Neural progenitor cell (in vitro differentiated cells): ENCODE data around the gene RAD51B.

Source experiments
- CTCF ChIP-seq: fragments of 200-600 bp; sonication (generic); IDR thresholded peaks from 2 replicates; pipeline ENCODE4 v1.5.1; 2017; ENCODE audit warnings: antibody characterized with exemption, mild to moderate bottlenecking
- EZH2phosphoT487 ChIP-seq: fragments of 200-600 bp; sonication (generic); IDR thresholded peaks from 2 replicates; pipeline ENCODE4 v1.6.1; 2017; ENCODE audit warnings: antibody characterized with exemption

DNA sequence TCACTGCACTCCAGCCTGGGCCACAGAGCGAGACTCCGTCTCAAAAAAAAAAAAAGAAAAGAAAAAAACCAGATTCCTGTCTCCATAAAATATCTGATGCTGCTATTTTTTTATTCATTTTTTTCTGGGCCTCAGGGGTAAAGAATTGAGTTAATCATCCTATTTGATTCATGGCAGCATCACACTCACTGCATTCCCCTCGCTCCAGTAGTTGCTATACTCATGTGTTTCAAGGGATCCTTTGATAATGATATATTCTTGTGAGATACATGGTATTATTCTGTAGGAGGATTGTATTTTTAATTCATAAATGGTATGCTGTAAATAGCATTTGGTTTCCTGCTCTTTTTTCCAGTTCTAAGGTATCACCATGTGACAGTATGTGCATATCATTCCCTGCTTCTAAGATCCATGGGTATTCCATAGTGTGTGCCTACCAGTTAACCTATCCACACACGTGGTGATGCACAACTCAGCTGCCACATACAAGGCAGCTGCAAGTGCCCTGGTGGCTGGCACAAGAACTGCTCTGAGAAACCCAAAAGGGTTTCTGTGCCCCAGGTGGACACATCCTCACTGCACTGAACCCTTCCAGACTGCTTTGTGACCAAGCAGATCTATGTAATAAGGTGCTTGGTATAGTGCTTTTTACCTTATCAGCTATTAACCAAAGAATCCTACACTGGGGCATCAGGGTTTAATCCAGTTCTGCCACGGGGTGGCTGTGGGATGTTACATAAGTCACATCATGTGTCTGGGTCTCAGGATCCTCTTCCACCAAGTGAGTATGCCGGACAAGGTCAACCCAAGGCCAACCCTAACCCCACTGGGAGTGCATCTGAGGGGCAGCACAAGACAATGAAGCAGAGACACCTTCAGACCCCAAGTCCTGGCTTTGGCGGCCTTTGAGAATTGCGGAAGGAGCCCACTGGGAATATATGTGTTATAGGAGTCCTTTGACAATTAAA lies 898.7 kb downstream of the RAD51B start:
- TF ChIP-seq CTCF (peak; percentile 42), EZH2phosphoT487 (no peak)
